HG02759 (cell line): ENCODE data around the gene TMEM11.

Experiments used
- ATAC-seq: cut with Tn5 transposase; IDR thresholded peaks from one replicate; pipeline ENCODE4 v1.9.1; 2021; ENCODE audit warnings: mild to moderate bottlenecking, moderate library complexity; ENCODE audit not compliant: unreplicated experiment

The TMEM11 gene

DNA sequence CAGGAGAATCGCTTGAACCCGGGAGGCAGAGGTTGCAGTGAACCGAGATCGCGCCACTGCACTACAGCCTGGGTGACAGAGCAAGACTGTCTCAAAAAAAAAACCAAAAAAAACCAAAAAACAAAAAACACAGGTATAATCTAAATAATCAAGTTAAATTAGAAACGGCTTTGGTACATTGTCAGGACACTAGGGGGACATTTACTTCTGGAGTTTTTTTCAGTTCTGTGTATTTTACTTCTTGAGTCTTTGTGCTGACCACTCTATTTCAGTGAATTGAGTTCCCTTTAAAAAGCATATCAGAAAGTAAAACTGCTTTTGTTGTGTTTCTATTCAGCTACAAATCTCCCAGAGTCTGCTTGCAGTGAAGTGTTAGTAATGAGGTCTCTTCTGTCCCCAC, 50.9 kb downstream of the TMEM11 start:
- ATAC-seq: no peak

DNA sequence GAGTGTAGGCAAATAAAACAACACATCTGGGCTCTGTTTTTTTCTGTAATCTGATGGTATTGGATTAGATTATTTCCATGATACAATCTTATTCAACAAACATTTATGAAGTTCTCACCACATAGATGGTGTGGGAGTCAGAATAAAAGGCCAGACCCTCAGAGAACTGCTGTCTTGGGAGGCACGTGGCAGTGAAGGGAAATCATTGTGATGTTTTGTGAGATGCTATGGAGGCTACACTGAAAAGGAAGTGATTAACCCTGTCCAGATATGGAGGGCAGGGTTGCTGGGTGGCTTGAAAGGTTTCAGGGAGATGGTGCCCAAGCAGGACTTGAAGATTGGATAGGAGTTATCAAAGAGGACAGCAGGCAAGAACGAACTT, 51.6 kb downstream of the TMEM11 start:
- ATAC-seq: no peak

DNA sequence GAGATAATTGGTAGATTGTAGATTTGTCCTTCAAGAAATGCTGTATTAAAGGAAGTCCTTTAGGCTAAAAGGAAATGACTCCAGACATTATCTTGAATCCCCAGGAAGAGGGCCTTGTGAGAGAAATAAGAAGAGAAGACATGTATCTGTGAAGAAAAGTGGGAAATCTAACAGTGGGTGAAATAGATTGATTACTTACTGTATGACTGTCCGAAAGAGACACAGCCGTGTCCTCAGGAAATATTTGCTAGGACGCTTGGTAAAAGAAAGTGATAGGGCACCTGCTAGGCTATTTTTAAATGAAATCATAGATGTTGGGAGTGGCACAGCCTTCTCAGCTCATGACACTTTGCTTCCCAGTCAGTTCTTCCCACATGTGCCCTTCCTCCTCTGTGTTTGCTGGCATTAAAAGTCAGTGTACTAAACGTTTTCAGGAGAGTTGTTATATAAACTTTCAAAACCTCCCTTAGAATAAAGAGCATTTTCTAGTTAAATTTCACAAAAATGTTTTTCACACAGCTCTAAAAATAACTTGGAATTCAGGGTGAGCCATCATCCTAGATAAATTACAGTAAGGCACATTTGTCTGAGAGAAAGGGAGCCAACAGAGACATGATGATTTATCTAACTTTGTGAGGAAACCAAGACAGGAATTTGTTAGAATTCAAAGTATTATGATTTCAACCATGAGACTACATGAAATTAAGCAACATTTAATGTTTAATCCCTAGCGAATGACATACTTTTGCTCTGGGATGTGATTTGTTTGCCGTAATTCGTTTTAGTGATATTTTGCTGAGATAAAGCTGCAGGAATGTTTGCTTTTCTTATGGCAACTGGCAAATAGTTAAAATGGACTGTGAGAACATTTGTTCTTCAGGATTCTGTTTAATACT, 52.2 kb downstream of the TMEM11 start:
- ATAC-seq: no peak

DNA sequence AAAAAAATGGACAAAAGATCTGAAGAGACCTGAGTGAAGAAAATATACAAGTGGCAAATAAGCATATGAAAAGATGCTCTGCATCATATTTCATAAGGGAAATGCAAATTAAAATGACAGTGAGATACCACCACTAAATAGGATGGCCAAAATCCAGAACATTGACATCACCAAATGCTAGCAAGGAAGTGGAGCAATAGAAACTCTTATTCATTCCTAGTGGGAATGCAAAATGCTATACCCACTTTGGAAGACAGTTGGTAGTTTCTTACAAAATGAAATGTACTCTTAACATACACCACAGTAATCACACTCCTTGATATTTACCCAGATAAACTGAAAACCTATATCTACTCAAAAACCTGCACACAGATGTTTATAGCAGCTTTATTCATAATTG, 53.6 kb downstream of the TMEM11 start:
- no peak for ATAC-seq

DNA sequence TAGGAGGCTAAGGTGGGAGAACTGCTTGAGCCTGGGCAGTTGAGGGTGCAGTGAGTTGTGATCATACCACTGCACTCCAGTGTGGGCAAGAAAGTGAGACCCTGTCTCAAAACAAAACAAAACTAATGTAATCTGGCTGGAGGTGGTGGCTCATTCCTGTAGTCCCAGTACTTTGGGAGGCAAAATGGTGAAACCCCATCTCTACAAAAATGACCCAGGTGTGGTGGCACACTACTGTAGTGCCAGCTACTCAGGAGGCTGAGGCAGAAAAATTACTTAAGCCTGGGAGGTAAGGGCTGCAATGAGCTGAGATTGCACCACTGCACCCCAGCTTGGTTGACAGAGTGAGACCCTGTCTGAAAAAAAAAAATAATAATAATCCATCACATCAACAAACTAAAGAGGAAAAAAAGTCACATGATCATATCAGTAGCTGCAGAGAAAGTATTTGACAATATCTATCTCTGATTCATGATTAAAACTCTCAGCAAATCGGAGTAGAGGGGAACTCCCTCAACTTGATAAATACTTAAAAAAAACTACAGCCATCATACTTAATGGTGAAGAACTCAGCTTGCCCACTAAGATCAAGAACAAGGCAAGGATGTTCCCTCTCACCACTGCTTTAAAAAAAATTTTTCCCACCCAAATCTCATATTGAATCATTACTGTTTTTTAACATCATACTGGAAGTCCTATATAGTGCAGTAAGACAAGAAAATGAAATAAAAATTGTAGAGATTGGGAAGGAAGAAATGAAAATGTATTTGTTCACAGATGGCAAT, 56.2 kb downstream of the TMEM11 start:
- no peak for ATAC-seq

DNA sequence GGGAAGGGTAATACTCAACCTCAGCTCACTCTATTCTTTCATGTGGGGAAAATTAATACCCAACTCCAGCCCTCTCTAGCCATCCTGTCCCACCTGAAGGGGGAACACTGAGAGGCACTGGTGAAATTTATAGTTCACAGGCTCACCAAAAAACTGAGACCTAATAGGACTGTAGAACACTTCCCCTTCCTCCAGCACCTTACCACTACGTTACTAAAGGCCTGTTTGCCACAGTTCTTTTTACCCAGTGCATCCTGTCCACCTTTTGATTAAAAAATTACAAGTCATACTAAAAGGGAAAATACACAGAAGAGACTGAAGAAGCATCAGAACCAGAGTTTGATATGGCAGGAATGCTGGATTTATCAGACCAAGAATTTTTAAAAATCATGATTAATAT, 61.2 kb downstream of the TMEM11 start:
- ATAC-seq: no peak

DNA sequence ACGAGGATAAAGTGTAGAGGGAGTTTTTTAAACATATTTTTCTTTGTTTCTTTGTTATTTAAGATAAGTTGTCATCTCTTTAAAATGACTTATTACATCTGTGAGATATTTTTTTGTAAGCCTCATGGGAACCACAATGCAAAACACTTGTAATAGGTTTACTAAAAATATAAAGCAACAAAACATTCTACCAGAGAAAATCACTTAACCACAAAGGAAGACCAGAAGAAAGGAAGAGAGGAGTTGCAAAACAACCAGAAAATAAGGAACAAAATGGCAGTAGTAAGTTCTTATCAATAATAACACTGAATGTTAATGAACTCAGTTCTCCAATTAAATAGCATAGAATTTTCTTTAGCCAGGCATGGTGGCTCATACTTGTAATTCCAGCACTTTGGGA, 64.3 kb downstream of the TMEM11 start:
- no peak for ATAC-seq
